ENCODE measurements around the gene TBCCD1. TPM values are rescaled to one million over a fixed set of nuclear protein-coding genes. Genes with fewer than 3 reads are reported as not detected.

The TBCCD1 gene
- total and polyA plus RNA-seq, 2 donors (not counting 3 experiments of a cell fraction or from before 2014, with no cell fraction given), result 16.5 to 16.6 TPM

GRCh38 chr3:186514296-186515002 lies 52.7 kb downstream of the TBCCD1 start:
- H3K9me1 ChIP-seq (replicated peaks; ENCODE audit: control insufficient read depth, extremely low read depth, insufficient read depth, low read length), result no peaks in the 10 kb centered on the region
- DNase-seq (ENCODE audit: low read depth, low spot score), result no peak
- H3K79me2 ChIP-seq (ENCODE audit: control insufficient read depth, insufficient read depth, low read length), result no peaks in the 10 kb centered on the region
- H3K4me3 ChIP-seq (replicated peaks in 1 of 3; ENCODE audit: insufficient read depth in 1 of 3, low read depth in 1 of 3, low read length in 3 of 3), result no peak overlapping the region
- dilution Hi-C loops (cut with MboI; ENCODE audit: extremely low pct_ligation_motif_present, low sequenced_read_pairs) (no loop called here), intact Hi-C loops (cut with micrococcal nuclease) (no loop called here)
- ChIA-PET CTCF (interaction anchor here (1.6 kb wide), 1 partner anchor 15 kb away, joined by 4 read pairs; no protein-coding TSS in a partner anchor), POLR2A (no interaction called here)
- H2AFZ ChIP-seq (ENCODE audit: low read depth, low read length), result no peak overlapping the region
- no peaks in the 10 kb centered on the region for H3K4me1 ChIP-seq (ENCODE audit: control insufficient read depth, extremely low read depth, insufficient read depth, low read length)
- TF ChIP-seq CTCF (IDR thresholded peaks at IDR 0.05; ENCODE audit: extremely low read depth in 1 of 2, insufficient read depth in 1 of 2, low read depth in 1 of 2, low read length in 2 of 2), result peak in 1 of 2 donors; percentile 29
- no peak for TF ChIP-seq GATA2 (IDR thresholded peaks at IDR 0.05; ENCODE audit: insufficient read depth, insufficient read length, low read depth, low read length)
- no peak for FAIRE-seq
- peaks cover 0 to 2% of the 10 kb centered on the region in 2 experiments for H3K27me3 ChIP-seq (ENCODE audit: control insufficient read depth in 2 of 2, insufficient read depth in 2 of 2, low read length in 2 of 2)
- H3K27ac ChIP-seq (ENCODE audit: insufficient read depth, low read depth, low read length), result no peak overlapping the region
- no peaks in the 10 kb centered on the region for H3K36me3 ChIP-seq (ENCODE audit: control insufficient read depth in 2 of 2, extremely low read depth in 1 of 2, insufficient read depth in 2 of 2, low read length in 2 of 2)
- H3K9me3 ChIP-seq (replicated peaks; ENCODE audit: control insufficient read depth, insufficient read depth, low read length), result no peaks in the 10 kb centered on the region
- BruUV-seq (replicated peaks), result no TSS peak
- no peak overlapping the region for H3K4me2 ChIP-seq (ENCODE audit: insufficient read depth, low read length)
- H3K9ac ChIP-seq (replicated peaks; ENCODE audit: extremely low read depth, insufficient read depth, low read length), result no peak overlapping the region
- H4K20me1 ChIP-seq (replicated peaks; ENCODE audit: control insufficient read depth, extremely low read depth, insufficient read depth, low read length), result no peaks in the 10 kb centered on the region

GRCh38 chr3:186513386-186513785 lies 53.8 kb downstream of the TBCCD1 start:
- Histone ChIP-seq H3K9ac (replicated peaks; ENCODE audit: extremely low read depth, insufficient read depth, low read length) (no peak overlapping the region), H3K27ac (ENCODE audit: insufficient read depth, low read depth, low read length) (no peak overlapping the region), H3K36me3 (ENCODE audit: control insufficient read depth in 2 of 2, extremely low read depth in 1 of 2, insufficient read depth in 2 of 2, low read length in 2 of 2) (no peaks in the 10 kb centered on the region), H4K20me1 (replicated peaks; ENCODE audit: control insufficient read depth, extremely low read depth, insufficient read depth, low read length) (no peaks in the 10 kb centered on the region), H3K4me2 (ENCODE audit: insufficient read depth, low read length) (no peak overlapping the region), H2AFZ (ENCODE audit: low read depth, low read length) (no peak overlapping the region), H3K4me1 (ENCODE audit: control insufficient read depth, extremely low read depth, insufficient read depth, low read length) (no peaks in the 10 kb centered on the region), H3K79me2 (ENCODE audit: control insufficient read depth, insufficient read depth, low read length) (no peaks in the 10 kb centered on the region), H3K4me3 (replicated peaks in 1 of 3; ENCODE audit: insufficient read depth in 1 of 3, low read depth in 1 of 3, low read length in 3 of 3) (no peak overlapping the region), H3K9me1 (replicated peaks; ENCODE audit: control insufficient read depth, extremely low read depth, insufficient read depth, low read length) (no peaks in the 10 kb centered on the region), H3K9me3 (replicated peaks; ENCODE audit: control insufficient read depth, insufficient read depth, low read length) (no peaks in the 10 kb centered on the region), H3K27me3 (ENCODE audit: control insufficient read depth in 2 of 2, insufficient read depth in 2 of 2, low read length in 2 of 2) (peaks cover 0 to 2% of the 10 kb centered on the region in 2 experiments)
- TF ChIP-seq GATA2 (IDR thresholded peaks at IDR 0.05; ENCODE audit: insufficient read depth, insufficient read length, low read depth, low read length) (no peak), JUN (IDR thresholded peaks at IDR 0.05; ENCODE audit: borderline replicate concordance, insufficient read depth, insufficient read length, low read depth) (no peak), EZH2 (IDR thresholded peaks at IDR 0.05; ENCODE audit: borderline replicate concordance, low read depth, low read length, severe bottlenecking) (no peak), FOS (IDR thresholded peaks at IDR 0.05; ENCODE audit: borderline replicate concordance, insufficient read depth, low read length) (no peak), CTCF (IDR thresholded peaks at IDR 0.05; ENCODE audit: extremely low read depth in 1 of 2, insufficient read depth in 1 of 2, low read depth in 1 of 2, low read length in 2 of 2) (no peak), MAX (IDR thresholded peaks at IDR 0.05; ENCODE audit: insufficient read depth, insufficient read length) (no peak)
- no peak for DNase-seq (ENCODE audit: low read depth, low spot score)
- no peak for FAIRE-seq
- dilution Hi-C loops (cut with MboI; ENCODE audit: extremely low pct_ligation_motif_present, low sequenced_read_pairs) (no loop called here), intact Hi-C loops (cut with micrococcal nuclease) (no loop called here)
- no TSS peak for BruUV-seq (replicated peaks)
- ChIA-PET POLR2A (no interaction called here), CTCF (interaction anchor here (0.8 to 1.6 kb wide), 5 partner anchors 16 to 98 kb away, joined by 3 to 7 read pairs (median 3); no protein-coding TSS in a partner anchor)
